Measurements from ENCODE around the gene NSUN2. TPM values are rescaled to one million over a fixed set of nuclear protein-coding genes. Genes with fewer than 3 reads are reported as not detected.

The NSUN2 gene
- total RNA-seq, 4 donors from 2014 or later, result 34.1 to 49.6 (median 41.9) TPM

GRCh38 chr5:6626508-6626907 lies 6.3 kb downstream of the NSUN2 start:
- WGBS, 2 donors, result 90% methylated on average over 10 of the region's 10 CpGs
- intact Hi-C loops (cut with DNase I), result no loop called here
- peaks cover 13 to 31% of the 10 kb centered on the region in 2 donors for H3K36me3 ChIP-seq

GRCh38 chr5:6623941-6624340 lies 8.9 kb downstream of the NSUN2 start:
- Histone ChIP-seq H3K27ac (no peak overlapping the region), H3K27me3 (no peaks in the 10 kb centered on the region), H3K4me1 (no peaks in the 10 kb centered on the region), H3K36me3 (peaks cover 18 to 47% of the 10 kb centered on the region in 2 donors), H3K9me3 (no peaks in the 10 kb centered on the region), H3K4me3 (replicated peaks in 1 of 3) (no peak overlapping the region)
- intact Hi-C loops (cut with DNase I), result no loop called here
- 92 to 94% methylated on average over 3 of the region's 3 CpGs for WGBS, 2 donors
- no peak for DNase-seq
- no peak for TF ChIP-seq POLR2A (IDR thresholded peaks at IDR 0.05)

More at GRCh38 chr5:6626508-6626907, 6.3 kb downstream of the NSUN2 start:
- Histone ChIP-seq H3K4me1 (peaks cover 0 to 5% of the 10 kb centered on the region in 2 donors), H3K4me3 (replicated peaks in 1 of 3) (no peak overlapping the region), H3K9me3 (no peaks in the 10 kb centered on the region), H3K27ac (no peak overlapping the region), H3K27me3 (no peaks in the 10 kb centered on the region)
- TF ChIP-seq POLR2A (IDR thresholded peaks at IDR 0.05) (no peak), CTCF (IDR thresholded peaks at IDR 0.05) (no peak)
- DNase-seq, result no peak

- DNase-seq, result no peak
- H3K4me1 ChIP-seq, result no peaks in the 10 kb centered on the region
- no peak overlapping the region for H3K27ac ChIP-seq
- no peak for TF ChIP-seq POLR2A (IDR thresholded peaks at IDR 0.05)
- no peak for TF ChIP-seq CTCF (IDR thresholded peaks at IDR 0.05)
- peaks cover 19 to 52% of the 10 kb centered on the region in 2 donors for H3K36me3 ChIP-seq
- WGBS, 2 donors, result 83 to 85% methylated on average over 4 of the region's 4 CpGs
- no peak overlapping the region for H3K4me3 ChIP-seq (replicated peaks in 1 of 3)
- H3K27me3 ChIP-seq, result no peaks in the 10 kb centered on the region
- intact Hi-C loops (cut with DNase I), result no loop called here
- H3K9me3 ChIP-seq, result no peaks in the 10 kb centered on the region
Measured at GRCh38 chr5:6623228-6623627, 9.6 kb downstream of the NSUN2 start.

- Histone ChIP-seq H3K36me3 (peaks cover 35 to 66% of the 10 kb centered on the region in 2 donors), H3K27me3 (no peaks in the 10 kb centered on the region), H3K9me3 (no peaks in the 10 kb centered on the region), H3K4me1 (no peaks in the 10 kb centered on the region), H3K4me3 (replicated peaks in 1 of 3) (no peak overlapping the region), H3K27ac (no peak overlapping the region)
- no peak for TF ChIP-seq CTCF (IDR thresholded peaks at IDR 0.05)
- TF ChIP-seq POLR2A (IDR thresholded peaks at IDR 0.05), result no peak
- 92 to 94% methylated on average over 6 of the region's 6 CpGs for WGBS, 2 donors
- intact Hi-C loops (cut with DNase I), result no loop called here
- DNase-seq, result no peak
Measured at GRCh38 chr5:6616632-6617031, 16.2 kb downstream of the NSUN2 start.

GRCh38 chr5:6615034-6615815 lies 17.6 kb downstream of the NSUN2 start:
- 79 to 92% methylated on average over 8 of the region's 8 CpGs for WGBS, 2 donors
- intact Hi-C loops (cut with DNase I), result no loop called here
- Histone ChIP-seq H3K27ac (no peak overlapping the region), H3K27me3 (no peaks in the 10 kb centered on the region), H3K4me1 (no peaks in the 10 kb centered on the region), H3K36me3 (peaks cover 41 to 63% of the 10 kb centered on the region in 2 donors), H3K4me3 (replicated peaks in 1 of 3) (no peak overlapping the region), H3K9me3 (no peaks in the 10 kb centered on the region)
- no peak for TF ChIP-seq CTCF (IDR thresholded peaks at IDR 0.05)
- no peak for TF ChIP-seq POLR2A (IDR thresholded peaks at IDR 0.05)
- no peak for DNase-seq

Data from thyroid gland (tissue), 4 donors.